Activated B cell treated with CpG ODN at 0.5 μM for 24 hours (primary cell): ENCODE measurements around the gene ATP8A1. TPM values are rescaled to one million over a fixed set of nuclear protein-coding genes. Genes with fewer than 3 reads are reported as not detected.

Experiments used
- ATAC-seq: fragments of 200-7000 bp; cut with Tn5 transposase; one replicate; pipeline ENCODE4 v1.10.0; 2021; ENCODE audit warnings: low read depth, mild to moderate bottlenecking, moderate library complexity
- CTCF ChIA-PET: fragments of 350-600 bp; sonication (Branson Sonifier 250); formaldehyde crosslinking; loops from one replicate; lab custom pipeline; 2021; ENCODE audit warnings: antibody characterized with exemption; lab: Charles Lee
- POLR2A ChIA-PET: fragments of 350-600 bp; sonication (Branson Sonifier 250); formaldehyde crosslinking; loops from one replicate; lab custom pipeline; 2021; ENCODE audit warnings: antibody characterized with exemption; lab: Charles Lee
- DNase-seq: peaks from one replicate; pipeline ENCODE4 v3.0.0; 2022
- H3K27ac Mint-ChIP-seq: one replicate; pipeline ENCODE4 v1.8.0; 2020; ENCODE audit warnings: mixed read lengths
- H3K27me3 Mint-ChIP-seq: one replicate; pipeline ENCODE4 v1.8.0; 2021; ENCODE audit warnings: mixed read lengths
- H3K36me3 Mint-ChIP-seq: one replicate; pipeline ENCODE4 v1.8.0; 2021; ENCODE audit warnings: low read depth, mixed read lengths
- H3K4me1 Mint-ChIP-seq: one replicate; pipeline ENCODE4 v1.8.0; 2021; ENCODE audit warnings: mixed read lengths
- H3K4me3 Mint-ChIP-seq: one replicate; pipeline ENCODE4 v1.8.0; 2020; ENCODE audit warnings: mild to moderate bottlenecking, mixed read lengths
- H3K9me3 Mint-ChIP-seq: one replicate; pipeline ENCODE4 v1.8.0; 2020; ENCODE audit warnings: mixed read lengths
- intact Hi-C: fragments of 100-400 bp; cut with micrococcal nuclease; formaldehyde crosslinking; loops from one replicate; pipeline ENCODE4 v1.15.1; 2024
- total RNA-seq: library from RNA; stranded (reverse); gene quantifications from 2 replicates; pipeline ENCODE4 v1.2.3, GENCODE V29; 2022
- TF ChIP-seq, protein P1 (sequence below): fragments of 200-600 bp; IDR thresholded peaks from one replicate; pipeline ENCODE4 v1.8.0; 2022; ENCODE audit warnings: antibody characterized with exemption, mild to moderate bottlenecking

ATP8A1 gene
- total RNA-seq, 1 donor from 2014 or later: 35.6 TPM

DNA sequence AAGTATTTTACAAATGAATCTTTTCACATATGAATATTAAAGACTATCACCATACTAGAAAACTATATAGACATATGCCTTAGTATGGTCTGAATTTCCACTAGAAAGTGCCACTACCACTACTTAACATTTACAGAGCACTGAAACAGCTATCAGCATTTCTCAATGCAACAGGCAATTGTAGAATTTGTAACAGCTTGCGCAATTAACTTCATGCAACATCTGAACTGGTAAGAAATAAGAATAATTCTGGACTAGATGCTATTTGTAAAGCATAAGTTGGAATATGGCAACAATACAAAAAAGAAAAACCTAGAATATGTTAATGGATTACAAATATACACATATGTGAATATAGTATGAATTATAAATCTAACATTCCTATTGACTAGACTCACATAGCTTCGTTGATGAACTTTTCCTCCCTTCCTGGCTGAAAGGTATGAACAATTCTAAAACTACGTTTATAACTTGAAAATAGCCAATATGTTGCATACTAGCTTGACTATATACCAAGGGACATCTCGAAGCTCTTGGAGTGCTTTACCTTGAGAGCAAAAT is 82.0 kb downstream of the ATP8A1 start:
- POLR2A ChIA-PET: no interaction called here
- peaks cover 46% of the 10 kb centered on the region for H3K36me3 Mint-ChIP-seq
- H3K4me3 Mint-ChIP-seq: no peak overlapping the region
- no peaks in the 10 kb centered on the region for H3K9me3 Mint-ChIP-seq
- TF ChIP-seq, protein P1, sequence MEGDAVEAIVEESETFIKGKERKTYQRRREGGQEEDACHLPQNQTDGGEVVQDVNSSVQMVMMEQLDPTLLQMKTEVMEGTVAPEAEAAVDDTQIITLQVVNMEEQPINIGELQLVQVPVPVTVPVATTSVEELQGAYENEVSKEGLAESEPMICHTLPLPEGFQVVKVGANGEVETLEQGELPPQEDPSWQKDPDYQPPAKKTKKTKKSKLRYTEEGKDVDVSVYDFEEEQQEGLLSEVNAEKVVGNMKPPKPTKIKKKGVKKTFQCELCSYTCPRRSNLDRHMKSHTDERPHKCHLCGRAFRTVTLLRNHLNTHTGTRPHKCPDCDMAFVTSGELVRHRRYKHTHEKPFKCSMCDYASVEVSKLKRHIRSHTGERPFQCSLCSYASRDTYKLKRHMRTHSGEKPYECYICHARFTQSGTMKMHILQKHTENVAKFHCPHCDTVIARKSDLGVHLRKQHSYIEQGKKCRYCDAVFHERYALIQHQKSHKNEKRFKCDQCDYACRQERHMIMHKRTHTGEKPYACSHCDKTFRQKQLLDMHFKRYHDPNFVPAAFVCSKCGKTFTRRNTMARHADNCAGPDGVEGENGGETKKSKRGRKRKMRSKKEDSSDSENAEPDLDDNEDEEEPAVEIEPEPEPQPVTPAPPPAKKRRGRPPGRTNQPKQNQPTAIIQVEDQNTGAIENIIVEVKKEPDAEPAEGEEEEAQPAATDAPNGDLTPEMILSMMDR: no peak
- no peaks in the 10 kb centered on the region for H3K27me3 Mint-ChIP-seq
- CTCF ChIA-PET: interaction anchor here (0.8 kb wide), 1 partner anchor 178 kb away, joined by 3 read pairs; no protein-coding TSS in a partner anchor
- intact Hi-C loops: no loop called here
- no peaks in the 10 kb centered on the region for H3K4me1 Mint-ChIP-seq
- ATAC-seq (no peak), DNase-seq (no peak)
- H3K27ac Mint-ChIP-seq: no peak overlapping the region

DNA sequence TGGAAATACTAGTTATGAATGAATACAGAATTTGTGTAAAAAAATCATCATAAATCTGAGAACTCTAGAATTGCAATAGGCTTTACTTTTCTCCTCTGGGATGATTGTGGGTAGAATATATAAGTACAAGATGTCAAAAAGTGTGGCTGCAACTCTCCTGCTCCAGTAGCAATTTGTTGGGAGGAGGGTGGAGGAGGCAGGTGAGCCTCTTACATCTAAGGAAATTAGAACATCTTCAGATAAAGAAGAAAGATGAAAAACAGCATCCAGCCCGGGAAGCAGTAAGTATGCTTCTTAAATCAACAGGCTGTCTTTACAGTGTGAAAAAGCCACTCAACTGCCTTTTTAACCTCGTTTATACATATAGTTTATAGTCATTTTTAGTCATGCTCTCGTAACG is 83.7 kb downstream of the ATP8A1 start:
- Mint-ChIP-seq H3K36me3 (peaks cover 39% of the 10 kb centered on the region), H3K4me3 (no peak overlapping the region), H3K27ac (no peak overlapping the region), H3K9me3 (no peaks in the 10 kb centered on the region), H3K4me1 (no peaks in the 10 kb centered on the region), H3K27me3 (no peaks in the 10 kb centered on the region)
- TF ChIP-seq, protein P1: no peak
- ChIA-PET POLR2A (no interaction called here), CTCF (no interaction called here)
- intact Hi-C loops: no loop called here
- no peak for DNase-seq
- no peak for ATAC-seq

DNA sequence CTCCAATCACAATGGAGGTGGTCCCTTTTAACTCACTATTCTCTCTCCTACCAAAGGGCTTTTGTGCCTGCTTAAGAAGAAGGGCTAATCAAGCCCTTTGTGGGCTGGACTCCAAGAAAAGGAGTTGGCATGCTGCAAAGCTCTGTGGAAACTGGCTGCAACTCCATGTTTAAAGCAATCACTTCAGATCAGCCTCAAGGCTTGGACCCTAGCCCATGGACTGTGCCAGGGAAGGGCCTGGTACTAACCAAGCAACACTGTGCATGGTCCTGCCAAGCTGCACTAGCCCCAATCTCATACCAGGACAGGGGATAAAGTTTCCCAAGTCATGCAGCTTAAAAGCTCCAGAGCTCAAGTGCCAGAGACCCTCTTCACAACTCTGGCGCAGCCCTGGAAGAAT is 86.7 kb downstream of the ATP8A1 start:
- no peaks in the 10 kb centered on the region for H3K4me1 Mint-ChIP-seq
- intact Hi-C loops: no loop called here

DNA sequence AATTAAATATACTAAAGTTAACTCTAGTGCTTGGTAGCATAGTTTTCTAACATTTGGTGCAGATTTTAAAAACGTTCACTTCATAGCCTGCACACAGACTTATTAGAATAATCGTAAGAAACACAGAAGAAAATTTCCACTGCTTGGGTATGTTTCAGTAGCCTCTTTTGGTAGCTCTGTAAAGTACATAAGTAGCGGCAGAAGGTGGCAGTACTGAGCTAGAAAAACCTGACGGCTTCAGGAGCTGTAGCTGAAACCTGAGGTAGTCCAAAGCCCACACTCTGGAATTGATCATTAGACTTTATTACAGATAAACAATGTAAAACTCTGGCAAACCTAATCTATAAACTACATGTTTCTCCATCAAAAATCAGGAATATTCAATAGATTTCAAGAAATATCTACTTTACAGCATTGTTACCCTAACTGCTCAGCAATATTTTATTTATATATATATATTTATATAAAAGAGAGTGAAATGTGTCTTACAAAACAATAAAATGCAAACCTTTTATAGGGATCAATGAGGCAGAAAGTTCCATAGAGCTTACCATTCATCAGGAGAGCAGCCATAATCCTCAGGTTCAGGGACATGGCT is 88.2 kb downstream of the ATP8A1 start:
- peak; percentile 95 for ATAC-seq
- TF ChIP-seq, protein P1: no peak
- ChIA-PET CTCF (interaction anchor here (0.6 to 3.8 kb wide), 35 partner anchors 8 to 397 kb away, joined by 3 to 51 read pairs (median 4); partner anchors contain the start of gene ATP8A1), POLR2A (interaction anchor here (1.5 kb wide), 1 partner anchor 89 kb away, joined by 10 read pairs; the partner anchor contains the start of gene ATP8A1)
- intact Hi-C loops: loop anchor here (1.0 to 2.0 kb wide), 6 partner anchors 58 to 297 kb away; partner anchors contain the start of gene ATP8A1
- Mint-ChIP-seq H3K36me3 (peaks cover 33% of the 10 kb centered on the region), H3K27ac (no peak overlapping the region), H3K4me1 (no peaks in the 10 kb centered on the region), H3K27me3 (no peaks in the 10 kb centered on the region), H3K4me3 (no peak overlapping the region), H3K9me3 (no peaks in the 10 kb centered on the region)
- DNase-seq: no peak

More for the DNA sequence above, 86.7 kb downstream of the ATP8A1 start:
- ChIA-PET POLR2A (interaction anchor here (0.9 kb wide), 1 partner anchor 87 kb away, joined by 3 read pairs; the partner anchor contains the start of gene ATP8A1), CTCF (interaction anchor here (1.2 to 2.6 kb wide), 4 partner anchors 87 to 295 kb away, joined by 3 to 36 read pairs (median 6); partner anchors contain the start of gene ATP8A1)
- Mint-ChIP-seq H3K4me3 (no peak overlapping the region), H3K36me3 (peaks cover 32% of the 10 kb centered on the region), H3K27ac (peak overlapping the region; percentile 50), H3K9me3 (no peaks in the 10 kb centered on the region), H3K27me3 (no peaks in the 10 kb centered on the region)
- no peak for ATAC-seq
- no peak for DNase-seq
- TF ChIP-seq, protein P1: no peak

DNA sequence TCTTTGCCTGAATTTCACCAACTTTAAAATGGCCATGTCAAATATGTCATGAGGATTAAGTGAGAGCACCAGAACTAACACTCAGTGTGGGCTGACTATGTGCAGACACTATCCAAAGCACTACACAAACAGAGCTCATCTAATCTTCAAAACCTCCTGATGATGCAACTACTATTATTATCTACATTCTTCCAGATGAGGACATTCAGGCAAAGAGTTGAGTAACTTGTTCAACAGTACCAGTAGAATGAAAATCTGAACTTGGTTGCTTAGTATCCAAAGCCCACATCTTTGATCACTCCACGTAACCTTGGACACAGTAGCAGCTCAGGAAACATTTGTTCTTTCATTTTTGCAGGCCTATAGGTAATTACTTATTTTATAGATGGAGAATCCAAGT is 90.1 kb downstream of the ATP8A1 start:
- intact Hi-C loops: no loop called here
- Mint-ChIP-seq H3K4me3 (no peak overlapping the region), H3K27me3 (no peaks in the 10 kb centered on the region), H3K4me1 (no peaks in the 10 kb centered on the region), H3K9me3 (no peaks in the 10 kb centered on the region), H3K27ac (no peak overlapping the region), H3K36me3 (peaks cover 40% of the 10 kb centered on the region)
- ATAC-seq (no peak), DNase-seq (no peak)
- TF ChIP-seq, protein P1: no peak
- CTCF ChIA-PET: interaction anchor here (0.6 to 3.8 kb wide), 8 partner anchors 10 to 257 kb away, joined by 3 to 51 read pairs (median 3); no protein-coding TSS in a partner anchor
- POLR2A ChIA-PET: no interaction called here
